ENCODE results near the gene ALPL. TPM values are rescaled to one million over a fixed set of nuclear protein-coding genes. Genes with fewer than 3 reads are reported as not detected.
"Not testable (repeated sequence)": the region's sequence is repeated elsewhere in the genome, so short reads cannot be mapped to it uniquely, and the experiment has no call there.

Gene ALPL
- total and polyA plus RNA-seq, 9 of the 15 experiments (the other 6 are each of a cell fraction or from before 2014, with no cell fraction given) = 0.04 to 0.38 (median 0.18) TPM; not detected in 4

- in situ Hi-C loops (cut with MboI) (loop anchor here (5.0 to 10.0 kb wide), 2 partner anchors 106 to 224 kb away; no protein-coding TSS in a partner anchor), intact Hi-C loops (cut with micrococcal nuclease) (no loop called here)
- POLR2A ChIA-PET = no interaction called here
- ATAC-seq (no peak), DNase-seq (ENCODE audit: extremely low read depth in 1 of 4, low spot score in 3 of 4) (no peak), FAIRE-seq (no peak)
- WGBS (ENCODE audit: insufficient coverage, low coverage, missing lambda C conversion rate) = 23% methylated on average over 6 of the region's 6 CpGs
- TF ChIP-seq ZNF174 (CRISPR knock-in tag; IDR thresholded peaks at IDR 0.05) = no peak
- TF ChIP-seq HDAC2 (IDR thresholded peaks at IDR 0.05) = no peak
- TF ChIP-seq ZNF695 (CRISPR knock-in tag; IDR thresholded peaks at IDR 0.05) = no peak
- Histone ChIP-seq H3K9me3 (replicated peaks; ENCODE audit: control insufficient read depth, insufficient read depth, low read depth, low read length) (no peaks in the 10 kb centered on the region), H3K4me1 (replicated peaks in 1 of 2; ENCODE audit: control insufficient read depth in 2 of 2, insufficient read depth in 2 of 2, low read length in 2 of 2) (no peaks in the 10 kb centered on the region), H2AFZ (ENCODE audit: low read depth, low read length) (no peak overlapping the region), H3K27me3 (ENCODE audit: control insufficient read depth in 2 of 2, insufficient read depth in 2 of 2, low read length in 2 of 2) (peaks cover 0 to 6% of the 10 kb centered on the region in 2 experiments; a peak in 2 of 5 replicates), H3K27ac (ENCODE audit: extremely low read depth, low read depth, low read length) (no peak overlapping the region), H3K9me1 (ENCODE audit: control insufficient read depth, insufficient read depth, low read length) (no peaks in the 10 kb centered on the region), H3K79me2 (ENCODE audit: control insufficient read depth, insufficient read depth, low read length) (no peaks in the 10 kb centered on the region), H3K9ac (ENCODE audit: insufficient read depth in 1 of 2, low read depth in 2 of 2, low read length in 2 of 2) (no peak overlapping the region), H3K4me2 (ENCODE audit: insufficient read depth, low read length) (no peak overlapping the region), H4K20me1 (replicated peaks; ENCODE audit: control insufficient read depth, insufficient read depth, low read length) (no peaks in the 10 kb centered on the region), H3K36me3 (ENCODE audit: control insufficient read depth, insufficient read depth, low read length) (no peaks in the 10 kb centered on the region), H3K4me3 (no peak overlapping the region)
- CTCF ChIA-PET (ENCODE audit: low intra/inter-chr PET ratio) = no interaction called here
- BruUV-seq (replicated peaks) = no TSS peak
These were observed 30.9 kb upstream of the ALPL start for GRCh38 chr1:21478356-21478755.

- H4K20me1 ChIP-seq (replicated peaks; ENCODE audit: control insufficient read depth, insufficient read depth, low read length); H3K36me3 ChIP-seq (ENCODE audit: control insufficient read depth, insufficient read depth, low read length); H3K4me2 ChIP-seq (ENCODE audit: insufficient read depth, low read length); H3K4me1 ChIP-seq (replicated peaks in 1 of 2; ENCODE audit: control insufficient read depth in 2 of 2, insufficient read depth in 2 of 2, low read length in 2 of 2); H3K79me2 ChIP-seq (ENCODE audit: control insufficient read depth, insufficient read depth, low read length); in situ Hi-C loops (cut with MboI); BruUV-seq (replicated peaks); CTCF ChIA-PET (ENCODE audit: low intra/inter-chr PET ratio); H3K9ac ChIP-seq (ENCODE audit: insufficient read depth in 1 of 2, low read depth in 2 of 2, low read length in 2 of 2); ATAC-seq; H3K9me3 ChIP-seq (replicated peaks; ENCODE audit: control insufficient read depth, insufficient read depth, low read depth, low read length); DNase-seq (ENCODE audit: extremely low read depth in 1 of 4, low spot score in 3 of 4); H3K4me3 ChIP-seq; H3K27ac ChIP-seq (ENCODE audit: extremely low read depth, low read depth, low read length); intact Hi-C loops (cut with micrococcal nuclease); FAIRE-seq; H2AFZ ChIP-seq (ENCODE audit: low read depth, low read length); POLR2A ChIA-PET; H3K9me1 ChIP-seq (ENCODE audit: control insufficient read depth, insufficient read depth, low read length); H3K27me3 ChIP-seq (ENCODE audit: control insufficient read depth in 2 of 2, insufficient read depth in 2 of 2, low read length in 2 of 2): not testable (repeated sequence)
- WGBS (ENCODE audit: insufficient coverage, low coverage, missing lambda C conversion rate) = 6% methylated on average over 2 of the region's 4 CpGs
These were observed 25.3 kb upstream of the ALPL start for GRCh38 chr1:21483881-21484280.
